Uterus (tissue), 2 donors: Measurements from ENCODE around the gene ADGB.

Experiments
- POLR2A ChIP-seq, 2 donors: fragments of 450-650 bp; IDR thresholded peaks; one replicate each; pipeline ENCODE4 v1.6.1; 2016; ENCODE audit warnings: antibody characterized with exemption in 2 of 2, mild to moderate bottlenecking in 1 of 2, moderate library complexity in 1 of 2
- TF ChIP-seq, protein P1 (sequence below), 4 experiments: fragments of 200-600 bp in 2 of 4; fragments of 450-650 bp in 2 of 4; sonication (generic) in 2 of 4; IDR thresholded peaks; one replicate each; pipeline ENCODE4 v1.5.1; 2016 to 2019; ENCODE audit warnings: antibody characterized with exemption in 4 of 4, mild to moderate bottlenecking in 2 of 4, moderate library complexity in 1 of 4

DNA sequence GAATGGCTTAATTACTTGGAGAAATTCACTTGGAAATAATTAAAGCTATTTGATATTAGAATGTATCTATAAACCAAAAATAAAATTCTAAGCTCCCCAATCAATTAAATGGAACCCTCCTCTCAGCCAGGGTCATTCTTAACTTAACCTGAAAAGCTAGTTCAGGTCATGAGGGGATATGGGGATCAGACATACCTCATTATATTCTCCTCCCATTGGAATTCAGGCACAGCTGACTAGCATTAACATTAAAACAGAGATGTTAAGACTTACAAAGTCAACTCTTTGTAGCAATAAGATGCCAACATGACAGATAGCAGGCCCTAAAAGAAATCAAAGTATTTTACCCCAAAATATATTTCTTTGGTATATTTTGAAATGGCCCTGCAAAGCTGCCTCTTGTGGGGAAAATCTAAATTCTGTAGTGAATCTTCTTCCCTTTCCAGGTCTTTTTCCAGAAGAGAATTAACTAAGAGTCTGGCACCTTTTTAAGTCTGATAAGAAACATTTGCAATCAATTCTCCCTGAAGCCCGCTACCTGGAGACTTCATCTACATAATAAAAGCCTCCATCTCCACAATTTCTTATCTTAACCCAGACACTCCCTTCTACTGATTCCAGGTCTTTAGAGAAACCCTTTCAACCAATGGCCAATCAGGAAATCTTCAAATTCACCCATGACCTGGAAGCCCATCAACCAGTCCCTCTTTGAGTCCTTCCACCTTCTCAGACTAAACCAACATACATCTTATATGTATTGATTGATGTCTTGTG lies 231.2 kb downstream of the ADGB start:
- no peak for TF ChIP-seq POLR2A (IDR thresholded peaks at IDR 0.05)
- TF ChIP-seq, protein P1, sequence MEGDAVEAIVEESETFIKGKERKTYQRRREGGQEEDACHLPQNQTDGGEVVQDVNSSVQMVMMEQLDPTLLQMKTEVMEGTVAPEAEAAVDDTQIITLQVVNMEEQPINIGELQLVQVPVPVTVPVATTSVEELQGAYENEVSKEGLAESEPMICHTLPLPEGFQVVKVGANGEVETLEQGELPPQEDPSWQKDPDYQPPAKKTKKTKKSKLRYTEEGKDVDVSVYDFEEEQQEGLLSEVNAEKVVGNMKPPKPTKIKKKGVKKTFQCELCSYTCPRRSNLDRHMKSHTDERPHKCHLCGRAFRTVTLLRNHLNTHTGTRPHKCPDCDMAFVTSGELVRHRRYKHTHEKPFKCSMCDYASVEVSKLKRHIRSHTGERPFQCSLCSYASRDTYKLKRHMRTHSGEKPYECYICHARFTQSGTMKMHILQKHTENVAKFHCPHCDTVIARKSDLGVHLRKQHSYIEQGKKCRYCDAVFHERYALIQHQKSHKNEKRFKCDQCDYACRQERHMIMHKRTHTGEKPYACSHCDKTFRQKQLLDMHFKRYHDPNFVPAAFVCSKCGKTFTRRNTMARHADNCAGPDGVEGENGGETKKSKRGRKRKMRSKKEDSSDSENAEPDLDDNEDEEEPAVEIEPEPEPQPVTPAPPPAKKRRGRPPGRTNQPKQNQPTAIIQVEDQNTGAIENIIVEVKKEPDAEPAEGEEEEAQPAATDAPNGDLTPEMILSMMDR (IDR thresholded peaks at IDR 0.05) = no peak
